PFSK-1 (cell line): ENCODE results near the gene HS6ST3.

ENCODE experiments used
- FOXP2 ChIP-seq: optimal IDR thresholded peaks from 2 replicates; pipeline ENCODE3; 2011; ENCODE audit warnings: borderline replicate concordance, control low read depth, inconsistent platforms; ENCODE audit not compliant: insufficient read depth; ENCODE audit errors: extremely low read length, extremely low read depth
- POLR2AphosphoS5 ChIP-seq: IDR thresholded peaks from 2 replicates; pipeline ENCODE4 v1.6.1; 2012; ENCODE audit warnings: low read depth, mild to moderate bottlenecking, control low read depth, low read length, moderate library complexity
- REST ChIP-seq, 2 experiments: IDR thresholded peaks; 2 replicates each; pipeline versions ENCODE4 v1.6.1 to v1.8.0; 2011 to 2012; ENCODE audit warnings: low read depth in 2 of 2, low read length in 2 of 2, control low read depth in 1 of 2, inconsistent platforms in 1 of 2, mild to moderate bottlenecking in 1 of 2, moderate library complexity in 1 of 2; ENCODE audit not compliant: insufficient read depth in 1 of 2
- TAF1 ChIP-seq: IDR thresholded peaks from 2 replicates; pipeline ENCODE4 v1.6.1; 2012; ENCODE audit warnings: low read length, control low read depth, borderline replicate concordance; ENCODE audit not compliant: insufficient read depth

- TF ChIP-seq POLR2AphosphoS5 (no peak), REST (IDR thresholded peaks at IDR 0.05; ENCODE audit: insufficient read depth in 1 of 2, low read depth in 2 of 2, low read length in 2 of 2) (no peak), TAF1 (no peak), FOXP2 (no peak)
Measured at GRCh38 chr13:96041326-96042110, 48.4 kb upstream of the HS6ST3 start.
